NCI-H345 treated with DMSO at 0.1 percent for 48 hours (cell line): ENCODE results near the gene CAGE1.
"Not testable (repeated sequence)": the region's sequence is repeated elsewhere in the genome, so short reads cannot be mapped to it uniquely, and the experiment has no call there.

ENCODE experiments used
- DNase-seq: peaks from one replicate; lab custom pipeline; 2025; ENCODE audit not compliant: unreplicated experiment; lab: John Stamatoyannopoulos, UW

Gene CAGE1

GRCh38 chr6:7341271-7341670 is 48.3 kb downstream of the CAGE1 start:
- DNase-seq, result no peak

GRCh38 chr6:7339007-7339732 is 50.4 kb downstream of the CAGE1 start:
- not testable (repeated sequence) for DNase-seq

GRCh38 chr6:7338031-7338430 is 51.5 kb downstream of the CAGE1 start:
- DNase-seq, result no peak

- no peak for DNase-seq
Observed at GRCh38 chr6:7335519-7335918, 54.0 kb downstream of the CAGE1 start.

GRCh38 chr6:7334685-7335084 is 54.9 kb downstream of the CAGE1 start:
- no peak for DNase-seq

- DNase-seq, result no peak
Observed at GRCh38 chr6:7332090-7332745, 57.3 kb downstream of the CAGE1 start.

- DNase-seq, result no peak
Observed at GRCh38 chr6:7331452-7331851, 58.1 kb downstream of the CAGE1 start.

GRCh38 chr6:7328243-7328642 is 61.3 kb downstream of the CAGE1 start:
- no peak for DNase-seq

- no peak for DNase-seq
Observed at GRCh38 chr6:7325750-7326149, 63.8 kb downstream of the CAGE1 start.

GRCh38 chr6:7324520-7324919 is 65.0 kb downstream of the CAGE1 start:
- no peak for DNase-seq

- DNase-seq, result no peak
Observed at GRCh38 chr6:7323074-7323473, 66.5 kb downstream of the CAGE1 start.

- not testable (repeated sequence) for DNase-seq
Observed at GRCh38 chr6:7321866-7322265, 67.7 kb downstream of the CAGE1 start.

GRCh38 chr6:7319406-7319805 is 70.1 kb downstream of the CAGE1 start:
- DNase-seq, result not testable (repeated sequence)

GRCh38 chr6:7317538-7317937 is 72.0 kb downstream of the CAGE1 start:
- no peak for DNase-seq

- DNase-seq, result no peak
Observed at GRCh38 chr6:7316658-7317533, 72.6 kb downstream of the CAGE1 start.

GRCh38 chr6:7315948-7316365 is 73.6 kb downstream of the CAGE1 start:
- no peak for DNase-seq

GRCh38 chr6:7315087-7315947 is 74.2 kb downstream of the CAGE1 start:
- not testable (repeated sequence) for DNase-seq

GRCh38 chr6:7314414-7314813 is 75.1 kb downstream of the CAGE1 start:
- no peak for DNase-seq

GRCh38 chr6:7313505-7314165 is 75.9 kb downstream of the CAGE1 start:
- no peak for DNase-seq
